Endodermal cell (in vitro differentiated cells): Measurements from ENCODE around the gene PNKD. TPM values are rescaled to one million over a fixed set of nuclear protein-coding genes. Genes with fewer than 3 reads are reported as not detected.

Experiments used
- DNase-seq: peaks from one replicate; pipeline ENCODE4 v3.0.0-alpha.2; 2017
- H3K27ac ChIP-seq: 2 replicates; pipeline ENCODE4 v1.5.1; 2013; ENCODE audit warnings: mild to moderate bottlenecking, low read depth, low read length, moderate library complexity
- H3K27me3 ChIP-seq: 2 replicates; pipeline ENCODE4 v1.6.1; 2013; ENCODE audit warnings: mild to moderate bottlenecking, low read length, moderate library complexity; ENCODE audit not compliant: insufficient read depth, control insufficient read depth, poor library complexity, severe bottlenecking
- H3K36me3 ChIP-seq: 2 replicates; pipeline ENCODE4 v1.7.0; 2013; ENCODE audit warnings: mild to moderate bottlenecking, low read length, moderate library complexity; ENCODE audit not compliant: control insufficient read depth, insufficient read depth
- H3K4me1 ChIP-seq: one replicate; pipeline ENCODE4 v1.7.0; 2013; ENCODE audit warnings: low read length; ENCODE audit not compliant: control insufficient read depth, insufficient read depth
- H3K4me3 ChIP-seq: 2 replicates; pipeline ENCODE4 v1.5.1; 2013; ENCODE audit warnings: mild to moderate bottlenecking, low read length, moderate library complexity
- H3K9ac ChIP-seq: 2 replicates; pipeline ENCODE4 v1.6.1; 2013; ENCODE audit warnings: mild to moderate bottlenecking, low read length, moderate library complexity; ENCODE audit not compliant: poor library complexity, severe bottlenecking; ENCODE audit errors: extremely low read depth
- H3K9me3 ChIP-seq: 2 replicates; pipeline ENCODE4 v1.6.1; 2013; ENCODE audit warnings: mild to moderate bottlenecking, low read length, moderate library complexity; ENCODE audit not compliant: control insufficient read depth
- H3K27ac Mint-ChIP-seq: 2 replicates; pipeline ENCODE4 v1.8.0; 2020; ENCODE audit warnings: mixed read lengths
- H3K27me3 Mint-ChIP-seq: 2 replicates; pipeline ENCODE4 v1.8.0; 2021; ENCODE audit warnings: mild to moderate bottlenecking, mixed read lengths; ENCODE audit not compliant: insufficient read depth
- H3K36me3 Mint-ChIP-seq: 2 replicates; pipeline ENCODE4 v1.8.0; 2020; ENCODE audit warnings: low read depth, mixed read lengths
- H3K4me1 Mint-ChIP-seq: 2 replicates; pipeline ENCODE4 v1.8.0; 2020; ENCODE audit warnings: mixed read lengths
- H3K4me3 Mint-ChIP-seq: 2 replicates; pipeline ENCODE4 v1.8.0; 2020; ENCODE audit warnings: mild to moderate bottlenecking, moderate library complexity, mixed read lengths
- H3K9me3 Mint-ChIP-seq: 2 replicates; pipeline ENCODE4 v1.8.0; 2020; ENCODE audit warnings: mild to moderate bottlenecking, mixed read lengths
- WGBS, 2 experiments: methylation state at CpG; one replicate each; pipeline versions ENCODE4 v1.1.5 to v1.1.7; 2013; ENCODE audit warnings: missing lambda C conversion rate in 2 of 2, mixed read lengths in 1 of 2; ENCODE audit not compliant: insufficient coverage in 1 of 2, insufficient read length in 1 of 2; 5-methylcytosine and 5-hydroxymethylcytosine counted together
- total RNA-seq, 2 donors: library from RNA; stranded (reverse); fragmentation: NEBNext Ultra II Directional in 1 of 2; extraction: Animal tissue kit (Norgen Biotek cat#: 25700) in 1 of 2; gene quantifications; 2 replicates in 1 of 2; 3 replicates in 1 of 2; pipeline ENCODE4 v1.2.1, GENCODE V29; 2021
- TF ChIP-seq, protein P1 (sequence below): fragments of 200-600 bp; sonication (generic); conservative IDR thresholded peaks from 2 replicates; pipeline ENCODE4 v1.5.0; 2021; ENCODE audit warnings: antibody characterized with exemption, mild to moderate bottlenecking

PNKD gene
- total RNA-seq, 2 donors from 2014 or later = 33.9 to 39.6 TPM

DNA sequence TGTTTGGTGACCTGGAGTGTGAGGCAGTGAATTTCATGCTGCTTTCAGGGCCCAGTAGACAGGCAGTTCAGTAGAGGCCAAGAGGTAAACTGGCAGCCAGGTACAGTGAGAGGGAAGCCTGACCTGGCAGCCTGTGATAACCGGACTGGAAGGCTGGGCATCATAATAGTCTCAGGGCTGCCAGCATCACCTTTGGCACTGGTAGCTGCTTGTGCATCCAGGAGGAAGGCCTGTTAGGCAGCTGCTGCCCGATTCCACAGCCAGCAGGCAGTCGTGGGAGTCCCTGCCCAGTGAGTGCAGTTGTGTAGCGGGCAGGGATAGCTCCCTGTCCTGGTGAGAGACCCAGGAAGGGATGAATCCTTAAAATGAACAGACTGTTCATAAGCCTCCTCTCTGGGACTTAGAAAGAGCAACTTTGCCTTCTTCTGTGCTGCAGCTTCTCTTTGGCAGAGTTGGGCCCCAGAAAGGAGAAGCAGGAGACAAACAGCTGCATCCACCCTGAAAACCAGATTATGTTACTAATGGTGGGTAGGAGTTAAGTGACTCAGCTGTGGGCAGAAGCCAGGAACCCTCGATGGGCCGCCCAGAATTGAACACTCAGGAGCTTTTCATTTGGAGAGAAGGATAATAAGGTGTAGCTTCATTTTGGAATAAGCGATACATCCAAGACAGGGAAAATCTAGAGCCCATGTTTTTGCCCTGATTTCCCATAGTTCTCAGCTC lies 17.6 kb upstream of the PNKD start:
- Mint-ChIP-seq H3K36me3 (peaks cover 78% of the 10 kb centered on the region), H3K27me3 (no peaks in the 10 kb centered on the region), H3K9me3 (no peaks in the 10 kb centered on the region), H3K27ac (no peak overlapping the region), H3K4me1 (no peaks in the 10 kb centered on the region), H3K4me3 (no peak overlapping the region)
- TF ChIP-seq, protein P1, sequence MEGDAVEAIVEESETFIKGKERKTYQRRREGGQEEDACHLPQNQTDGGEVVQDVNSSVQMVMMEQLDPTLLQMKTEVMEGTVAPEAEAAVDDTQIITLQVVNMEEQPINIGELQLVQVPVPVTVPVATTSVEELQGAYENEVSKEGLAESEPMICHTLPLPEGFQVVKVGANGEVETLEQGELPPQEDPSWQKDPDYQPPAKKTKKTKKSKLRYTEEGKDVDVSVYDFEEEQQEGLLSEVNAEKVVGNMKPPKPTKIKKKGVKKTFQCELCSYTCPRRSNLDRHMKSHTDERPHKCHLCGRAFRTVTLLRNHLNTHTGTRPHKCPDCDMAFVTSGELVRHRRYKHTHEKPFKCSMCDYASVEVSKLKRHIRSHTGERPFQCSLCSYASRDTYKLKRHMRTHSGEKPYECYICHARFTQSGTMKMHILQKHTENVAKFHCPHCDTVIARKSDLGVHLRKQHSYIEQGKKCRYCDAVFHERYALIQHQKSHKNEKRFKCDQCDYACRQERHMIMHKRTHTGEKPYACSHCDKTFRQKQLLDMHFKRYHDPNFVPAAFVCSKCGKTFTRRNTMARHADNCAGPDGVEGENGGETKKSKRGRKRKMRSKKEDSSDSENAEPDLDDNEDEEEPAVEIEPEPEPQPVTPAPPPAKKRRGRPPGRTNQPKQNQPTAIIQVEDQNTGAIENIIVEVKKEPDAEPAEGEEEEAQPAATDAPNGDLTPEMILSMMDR = no peak
- Histone ChIP-seq H3K27me3 (no peaks in the 10 kb centered on the region), H3K9me3 (no peaks in the 10 kb centered on the region), H3K4me1 (no peaks in the 10 kb centered on the region), H3K36me3 (peaks cover 84% of the 10 kb centered on the region), H3K4me3 (no peak overlapping the region), H3K9ac (no peak overlapping the region), H3K27ac (no peak overlapping the region)
- 83 to 89% methylated on average over 7 of the region's 7 CpGs for WGBS, 2 experiments
- DNase-seq = no peak

DNA sequence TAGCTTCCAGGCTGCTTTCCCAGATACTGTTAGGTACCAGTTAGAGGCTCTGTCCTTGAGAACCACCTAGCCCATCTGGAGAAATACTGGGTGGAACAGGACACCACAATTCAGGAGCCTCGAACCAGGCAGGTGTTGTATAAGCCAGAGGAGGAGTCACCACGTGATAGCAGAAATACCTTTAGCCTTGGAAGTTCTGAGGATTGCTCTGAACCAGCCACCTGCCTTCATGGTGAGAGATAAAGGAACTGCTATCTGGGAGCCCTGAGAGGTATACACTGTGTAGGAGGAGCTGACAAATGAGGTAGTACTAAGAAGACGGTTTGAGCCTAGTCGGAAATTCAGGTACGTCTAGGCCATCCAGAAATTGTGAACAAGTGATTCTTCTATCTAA lies 17.1 kb upstream of the PNKD start:
- H3K4me1 ChIP-seq = no peaks in the 10 kb centered on the region
- Mint-ChIP-seq H3K27ac (no peak overlapping the region), H3K27me3 (no peaks in the 10 kb centered on the region), H3K4me1 (no peaks in the 10 kb centered on the region), H3K4me3 (no peak overlapping the region), H3K9me3 (no peaks in the 10 kb centered on the region), H3K36me3 (peaks cover 74% of the 10 kb centered on the region)
- peaks cover 78% of the 10 kb centered on the region for H3K36me3 ChIP-seq
- H3K9me3 ChIP-seq = no peaks in the 10 kb centered on the region
- no peak overlapping the region for H3K4me3 ChIP-seq
- WGBS, 2 experiments = 92 to 98% methylated on average over 5 of the region's 5 CpGs
- TF ChIP-seq, protein P1 = no peak
- DNase-seq = no peak
- H3K9ac ChIP-seq = no peak overlapping the region
- H3K27me3 ChIP-seq = no peaks in the 10 kb centered on the region
- no peak overlapping the region for H3K27ac ChIP-seq

DNA sequence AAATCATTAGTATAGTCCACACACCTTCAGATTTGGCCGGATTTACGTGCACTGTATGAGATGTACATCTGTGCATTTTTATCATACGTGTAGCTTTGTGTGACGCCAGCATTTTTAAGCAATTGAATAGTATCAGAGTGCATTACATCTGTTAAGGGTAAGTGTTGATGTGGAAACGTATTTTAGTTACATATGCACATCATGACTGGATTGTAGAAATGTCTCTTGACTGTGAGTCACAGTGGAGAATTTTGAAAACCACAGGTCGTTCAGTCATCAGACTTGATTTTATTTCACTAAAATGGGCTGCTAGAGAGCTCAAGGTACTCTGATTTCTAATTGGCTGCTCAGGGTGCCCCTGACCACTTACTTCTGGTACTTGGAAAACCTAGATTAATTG lies 14.9 kb upstream of the PNKD start:
- Histone ChIP-seq H3K4me1 (no peaks in the 10 kb centered on the region), H3K36me3 (peaks cover 56% of the 10 kb centered on the region), H3K27ac (no peak overlapping the region), H3K4me3 (no peak overlapping the region), H3K9ac (no peak overlapping the region), H3K9me3 (no peaks in the 10 kb centered on the region), H3K27me3 (no peaks in the 10 kb centered on the region)
- no peak overlapping the region for H3K4me3 Mint-ChIP-seq
- peaks cover 53% of the 10 kb centered on the region for H3K36me3 Mint-ChIP-seq
- no peaks in the 10 kb centered on the region for H3K9me3 Mint-ChIP-seq
- no peak overlapping the region for H3K27ac Mint-ChIP-seq
- H3K27me3 Mint-ChIP-seq = no peaks in the 10 kb centered on the region
- 87 to 95% methylated on average over 5 to 6 of the region's 6 CpGs for WGBS, 2 experiments
- TF ChIP-seq, protein P1 = no peak
- DNase-seq = no peak
- peaks cover 6% of the 10 kb centered on the region for H3K4me1 Mint-ChIP-seq
